ENCODE data around the gene FGFR3.

The FGFR3 gene

DNA sequence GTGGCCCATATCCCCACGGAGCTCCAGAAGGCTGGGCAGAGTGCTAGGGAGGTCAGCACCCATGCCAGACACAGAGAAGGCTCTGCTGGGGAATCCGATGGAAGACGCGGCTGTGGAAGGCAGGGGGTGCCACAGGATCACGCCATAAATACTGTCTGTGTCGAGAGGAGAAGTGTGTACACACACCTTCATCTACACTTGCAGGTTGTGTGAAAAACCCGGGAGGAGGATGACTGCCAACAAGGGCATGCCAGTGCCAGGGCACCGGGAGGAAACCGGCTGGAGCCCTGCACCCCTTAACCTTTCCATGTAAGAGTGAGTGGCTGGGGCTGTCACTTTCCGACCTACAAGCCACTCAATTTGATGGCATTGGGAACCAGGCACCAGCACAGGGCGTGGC, 31.7 kb downstream of the FGFR3 start:
- H3K36me3 ChIP-seq (ENCODE audit: low read depth) = peaks cover 62% of the 10 kb centered on the region
- no peaks in the 10 kb centered on the region for H3K4me1 ChIP-seq (ENCODE audit: insufficient read depth, poor library complexity, severe bottlenecking)
- DNase-seq (ENCODE audit: low spot score) = no peak
- no peak overlapping the region for H3K4me3 ChIP-seq (ENCODE audit: severe bottlenecking)
- ATAC-seq (ENCODE audit: low read depth) = no peak
- TF ChIP-seq, protein P1, sequence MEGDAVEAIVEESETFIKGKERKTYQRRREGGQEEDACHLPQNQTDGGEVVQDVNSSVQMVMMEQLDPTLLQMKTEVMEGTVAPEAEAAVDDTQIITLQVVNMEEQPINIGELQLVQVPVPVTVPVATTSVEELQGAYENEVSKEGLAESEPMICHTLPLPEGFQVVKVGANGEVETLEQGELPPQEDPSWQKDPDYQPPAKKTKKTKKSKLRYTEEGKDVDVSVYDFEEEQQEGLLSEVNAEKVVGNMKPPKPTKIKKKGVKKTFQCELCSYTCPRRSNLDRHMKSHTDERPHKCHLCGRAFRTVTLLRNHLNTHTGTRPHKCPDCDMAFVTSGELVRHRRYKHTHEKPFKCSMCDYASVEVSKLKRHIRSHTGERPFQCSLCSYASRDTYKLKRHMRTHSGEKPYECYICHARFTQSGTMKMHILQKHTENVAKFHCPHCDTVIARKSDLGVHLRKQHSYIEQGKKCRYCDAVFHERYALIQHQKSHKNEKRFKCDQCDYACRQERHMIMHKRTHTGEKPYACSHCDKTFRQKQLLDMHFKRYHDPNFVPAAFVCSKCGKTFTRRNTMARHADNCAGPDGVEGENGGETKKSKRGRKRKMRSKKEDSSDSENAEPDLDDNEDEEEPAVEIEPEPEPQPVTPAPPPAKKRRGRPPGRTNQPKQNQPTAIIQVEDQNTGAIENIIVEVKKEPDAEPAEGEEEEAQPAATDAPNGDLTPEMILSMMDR (IDR thresholded peaks at IDR 0.05; ENCODE audit: poor library complexity, severe bottlenecking) = no peak
- no peak overlapping the region for H3K27ac ChIP-seq (ENCODE audit: poor library complexity, severe bottlenecking)
- no peaks in the 10 kb centered on the region for H3K9me3 ChIP-seq (ENCODE audit: severe bottlenecking)
- no peaks in the 10 kb centered on the region for H3K27me3 ChIP-seq (ENCODE audit: insufficient read depth, poor library complexity, severe bottlenecking)

DNA sequence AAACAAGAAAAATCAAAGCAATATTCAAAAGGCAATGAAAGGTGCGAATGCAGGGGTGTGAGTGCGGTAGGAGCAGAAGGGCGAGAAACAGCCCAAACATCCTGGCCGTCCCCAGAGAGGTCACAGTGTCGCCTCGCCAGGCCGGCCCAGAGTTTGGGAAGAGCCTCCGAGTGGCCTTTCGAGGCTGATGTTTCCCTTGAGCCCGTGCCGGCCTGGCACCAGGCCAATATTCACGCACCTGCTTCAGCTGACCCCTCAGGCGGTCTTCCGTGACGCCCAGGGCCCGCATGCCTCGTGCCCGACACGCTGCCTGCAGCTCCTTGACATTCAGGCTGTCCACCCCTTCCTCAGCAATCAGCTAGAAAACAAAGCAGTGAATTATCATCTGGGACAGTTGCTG, 32.2 kb downstream of the FGFR3 start:
- TF ChIP-seq, protein P1 (IDR thresholded peaks at IDR 0.05; ENCODE audit: poor library complexity, severe bottlenecking) = no peak
- Histone ChIP-seq H3K4me1 (ENCODE audit: insufficient read depth, poor library complexity, severe bottlenecking) (no peaks in the 10 kb centered on the region), H3K27me3 (ENCODE audit: insufficient read depth, poor library complexity, severe bottlenecking) (no peaks in the 10 kb centered on the region), H3K36me3 (ENCODE audit: low read depth) (peaks cover 62% of the 10 kb centered on the region), H3K9me3 (ENCODE audit: severe bottlenecking) (no peaks in the 10 kb centered on the region), H3K4me3 (ENCODE audit: severe bottlenecking) (no peak overlapping the region), H3K27ac (ENCODE audit: poor library complexity, severe bottlenecking) (no peak overlapping the region)
- no peak for ATAC-seq (ENCODE audit: low read depth)
- no peak for DNase-seq (ENCODE audit: low spot score)

DNA sequence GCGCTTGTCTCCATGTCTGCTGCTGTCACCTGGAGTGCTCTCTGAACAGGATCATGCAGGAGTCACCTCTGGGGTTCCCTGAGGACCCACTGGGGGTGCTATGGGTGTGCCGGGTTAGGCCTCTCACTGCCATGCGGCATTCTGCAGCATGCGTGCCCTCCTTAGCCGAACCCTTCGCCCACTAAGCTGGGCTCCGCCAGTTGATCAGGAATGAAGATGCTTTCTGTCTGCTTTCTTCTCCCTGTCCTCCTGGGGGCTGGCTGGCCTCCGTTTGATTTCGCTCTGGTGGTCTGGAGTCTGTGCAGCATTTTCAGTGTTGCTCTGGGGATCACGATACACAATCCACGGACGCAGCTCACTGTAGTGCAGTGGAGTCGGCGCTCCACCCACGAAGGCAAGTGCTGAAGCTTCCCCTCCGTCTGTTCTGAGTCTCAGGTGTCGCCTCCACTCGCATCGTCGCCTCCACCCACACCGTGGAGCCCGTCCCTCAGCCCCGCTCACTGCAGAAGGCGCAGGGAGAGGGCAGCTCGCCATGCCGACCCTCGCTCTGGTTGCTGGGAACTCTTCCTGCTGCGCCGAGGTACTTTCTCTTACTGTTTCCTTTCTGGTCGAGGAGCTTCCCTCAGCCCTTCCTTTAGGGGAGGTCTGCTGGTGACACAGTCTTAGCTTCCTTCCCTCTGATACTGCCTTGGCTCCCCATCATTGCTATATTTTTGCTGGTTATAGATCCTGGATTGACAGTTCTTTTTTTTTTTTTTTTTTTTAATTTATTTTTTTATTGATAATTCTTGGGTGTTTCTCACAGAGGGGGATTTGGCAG, 33.6 kb downstream of the FGFR3 start:
- no peak for ATAC-seq (ENCODE audit: low read depth)
- peaks cover 66% of the 10 kb centered on the region for H3K36me3 ChIP-seq (ENCODE audit: low read depth)
- no peaks in the 10 kb centered on the region for H3K9me3 ChIP-seq (ENCODE audit: severe bottlenecking)
- no peak overlapping the region for H3K27ac ChIP-seq (ENCODE audit: poor library complexity, severe bottlenecking)
- no peak overlapping the region for H3K4me3 ChIP-seq (ENCODE audit: severe bottlenecking)
- DNase-seq (ENCODE audit: low spot score) = no peak
- H3K27me3 ChIP-seq (ENCODE audit: insufficient read depth, poor library complexity, severe bottlenecking) = no peaks in the 10 kb centered on the region
- H3K4me1 ChIP-seq (ENCODE audit: insufficient read depth, poor library complexity, severe bottlenecking) = no peaks in the 10 kb centered on the region
- TF ChIP-seq, protein P1 (IDR thresholded peaks at IDR 0.05; ENCODE audit: poor library complexity, severe bottlenecking) = no peak

DNA sequence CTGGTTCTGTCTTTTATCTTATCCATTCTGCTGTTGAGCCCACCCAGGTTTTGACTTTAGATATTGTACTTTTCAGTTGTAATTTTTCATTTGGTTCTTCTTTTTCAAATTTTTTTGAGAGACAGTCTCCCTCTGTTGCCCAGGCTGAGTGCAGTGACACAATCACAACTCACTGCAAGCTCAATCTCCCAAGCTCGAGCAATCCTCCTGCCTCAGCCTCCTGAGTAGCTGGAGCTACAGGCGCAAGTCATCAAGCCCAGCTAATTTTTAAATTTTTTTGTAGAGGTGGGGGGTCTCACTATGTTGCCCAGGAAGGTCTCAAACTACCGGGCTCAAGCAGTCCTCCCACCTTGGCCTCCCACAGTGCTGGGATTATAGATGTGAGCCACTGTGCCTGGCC, 37.1 kb downstream of the FGFR3 start:
- no peak for ATAC-seq (ENCODE audit: low read depth)
- peaks cover 58% of the 10 kb centered on the region for H3K36me3 ChIP-seq (ENCODE audit: low read depth)
- no peaks in the 10 kb centered on the region for H3K9me3 ChIP-seq (ENCODE audit: severe bottlenecking)

More for the DNA sequence above, 37.1 kb downstream of the FGFR3 start:
- DNase-seq (ENCODE audit: low spot score) = no peak
- TF ChIP-seq, protein P1 (IDR thresholded peaks at IDR 0.05; ENCODE audit: poor library complexity, severe bottlenecking) = no peak
- no peak overlapping the region for H3K27ac ChIP-seq (ENCODE audit: poor library complexity, severe bottlenecking)
- no peaks in the 10 kb centered on the region for H3K27me3 ChIP-seq (ENCODE audit: insufficient read depth, poor library complexity, severe bottlenecking)
- H3K4me3 ChIP-seq (ENCODE audit: severe bottlenecking) = no peak overlapping the region
- no peaks in the 10 kb centered on the region for H3K4me1 ChIP-seq (ENCODE audit: insufficient read depth, poor library complexity, severe bottlenecking)
